Stimulated activated naive CD4-positive, alpha-beta T cell treated with Interleukin-2 at 50 U/mL for 16 hours (primary cell): ENCODE measurements around the gene RBM38.
"Not testable (repeated sequence)": the region's sequence is repeated elsewhere in the genome, so short reads cannot be mapped to it uniquely, and the experiment has no call there.

ENCODE experiments used
- DNase-seq: peaks from one replicate; lab custom pipeline; 2025; lab: John Stamatoyannopoulos, UW

Gene RBM38

DNA sequence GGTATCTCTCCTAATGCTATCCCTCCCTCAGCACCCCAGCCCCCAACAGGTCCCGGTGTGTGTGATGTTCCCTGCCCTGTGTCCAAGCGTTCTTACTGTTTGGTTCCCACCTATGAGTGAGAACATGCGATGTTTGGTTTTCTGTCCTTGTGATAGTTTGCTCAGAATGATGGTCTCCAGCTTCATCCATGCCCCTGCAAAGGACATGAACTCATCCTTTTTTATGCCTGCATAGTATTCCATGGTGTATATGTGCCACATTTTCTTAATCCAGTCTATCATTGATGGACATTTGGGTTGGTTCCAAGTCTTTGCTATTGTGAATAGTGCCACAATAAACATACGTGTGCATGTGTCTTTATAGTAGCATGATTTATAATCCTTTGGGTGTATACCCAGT is 28.3 kb downstream of the RBM38 start:
- not testable (repeated sequence) for DNase-seq

DNA sequence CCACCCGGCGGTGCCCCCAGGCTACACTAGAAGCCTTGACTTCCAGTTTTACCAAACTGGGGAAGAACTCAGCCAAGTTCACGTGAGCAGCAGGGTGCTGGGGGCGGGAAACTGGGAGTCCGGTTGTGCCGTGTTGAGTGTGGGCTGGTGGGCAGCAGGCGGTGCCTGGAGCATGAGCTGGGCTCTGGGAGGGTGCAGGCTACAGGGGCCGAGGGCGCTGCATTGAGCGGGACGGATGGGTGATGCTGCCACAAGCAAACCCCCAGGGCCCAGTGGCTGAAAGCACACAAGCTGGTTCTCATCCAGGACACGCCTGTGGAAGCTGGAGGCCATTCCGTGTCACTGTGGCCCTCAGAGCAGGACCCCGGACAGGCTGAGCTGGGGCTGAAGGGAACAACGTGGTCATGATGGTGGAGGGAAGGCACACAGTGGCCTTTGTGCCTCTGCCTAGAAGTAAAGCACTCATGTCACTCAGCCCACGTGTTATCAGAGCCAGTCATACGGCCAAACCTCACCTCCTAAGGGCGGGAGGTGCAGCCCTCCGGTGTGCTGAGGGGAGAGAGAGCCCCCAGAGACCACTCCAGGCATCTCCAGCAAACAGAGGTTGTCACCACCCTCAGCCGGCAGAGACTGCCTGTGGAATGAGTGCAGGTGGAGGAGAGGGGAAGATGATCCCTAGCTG is 29.5 kb downstream of the RBM38 start:
- DNase-seq, result no peak

- DNase-seq, result no peak
Measured at GRCh38 chr20:57421253-57422220, 30.3 kb downstream of the RBM38 start.

DNA sequence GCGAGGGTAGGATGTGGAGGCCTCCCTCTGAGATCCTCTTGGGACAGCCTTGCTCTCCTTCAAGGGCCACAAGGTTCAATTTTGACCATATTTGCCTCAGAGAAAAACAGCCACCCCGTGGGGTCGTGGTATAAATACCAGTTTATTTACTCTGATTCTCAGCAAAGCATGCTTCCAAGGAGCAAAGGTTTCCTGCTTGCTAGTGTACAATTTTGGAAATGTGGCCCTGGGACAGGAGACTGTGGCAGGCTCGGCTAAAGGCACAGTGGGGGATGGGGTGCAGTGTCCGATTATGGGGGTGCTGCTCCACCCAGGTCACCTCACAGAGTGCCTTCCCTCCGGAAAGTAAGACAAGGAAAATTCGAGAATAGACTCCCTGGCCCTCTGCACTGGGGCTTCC is 31.1 kb downstream of the RBM38 start:
- DNase-seq, result no peak

DNA sequence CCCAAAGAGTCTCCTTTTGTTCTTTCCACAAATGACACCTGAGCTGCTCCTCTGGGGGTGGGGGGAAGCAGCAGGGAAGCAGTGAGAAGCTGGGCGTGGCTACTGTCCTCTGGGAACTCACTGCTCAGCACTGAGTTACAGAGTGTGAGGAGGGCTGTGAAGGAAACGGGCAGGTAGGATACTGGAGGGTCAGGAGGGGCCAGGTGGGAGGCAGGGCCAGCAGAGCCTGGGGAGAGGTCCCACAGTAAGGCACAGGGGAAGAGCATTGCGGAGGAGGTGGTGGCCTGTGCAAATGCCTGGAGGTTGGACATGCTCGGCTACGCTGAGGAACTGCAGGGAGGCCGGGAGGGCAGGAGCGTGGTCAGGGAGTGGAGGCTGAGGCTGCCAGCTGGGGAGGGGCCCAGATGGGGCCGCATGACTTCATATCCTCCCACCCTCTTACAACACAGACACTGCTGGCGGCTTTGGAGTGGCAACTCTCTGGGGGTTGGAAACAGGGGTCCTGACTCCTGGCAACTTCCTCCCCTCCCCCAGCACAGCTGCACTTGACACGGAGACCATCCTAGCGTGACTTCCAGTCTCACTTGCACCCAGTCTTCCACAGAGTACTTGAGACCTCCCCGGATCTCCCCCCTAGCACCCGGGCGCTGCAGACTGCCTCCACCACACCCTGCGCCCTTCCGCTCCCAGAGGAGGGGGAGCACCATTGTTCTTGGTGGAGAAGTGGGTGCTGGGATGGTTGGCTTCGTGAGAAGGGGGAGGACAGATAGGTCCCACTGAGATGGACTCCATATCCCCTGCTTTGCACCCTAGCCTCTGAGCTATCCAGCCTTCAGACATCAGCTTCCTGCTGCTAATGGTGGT is 34.2 kb downstream of the RBM38 start:
- DNase-seq, result no peak

DNA sequence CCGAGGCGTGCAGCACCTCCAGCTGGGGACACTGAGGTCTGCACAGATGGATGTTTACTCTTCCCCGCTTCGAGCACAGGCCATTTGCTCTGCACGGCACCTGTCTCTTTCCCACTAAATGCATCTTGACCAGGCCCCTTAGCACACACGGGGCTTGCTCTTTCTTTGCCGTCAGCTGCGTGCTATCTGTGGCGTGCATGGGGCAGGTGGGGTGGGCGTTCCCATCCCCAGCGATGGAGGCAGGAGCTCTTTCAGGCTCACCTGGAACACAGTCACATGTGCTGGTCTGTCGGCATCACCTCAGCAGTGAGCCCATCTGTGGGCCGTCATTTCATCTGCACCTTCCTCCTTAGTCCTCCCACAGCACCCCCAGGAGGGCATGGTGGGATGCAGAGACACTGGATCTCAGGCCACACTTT is 35.1 kb downstream of the RBM38 start:
- DNase-seq, result no peak

DNA sequence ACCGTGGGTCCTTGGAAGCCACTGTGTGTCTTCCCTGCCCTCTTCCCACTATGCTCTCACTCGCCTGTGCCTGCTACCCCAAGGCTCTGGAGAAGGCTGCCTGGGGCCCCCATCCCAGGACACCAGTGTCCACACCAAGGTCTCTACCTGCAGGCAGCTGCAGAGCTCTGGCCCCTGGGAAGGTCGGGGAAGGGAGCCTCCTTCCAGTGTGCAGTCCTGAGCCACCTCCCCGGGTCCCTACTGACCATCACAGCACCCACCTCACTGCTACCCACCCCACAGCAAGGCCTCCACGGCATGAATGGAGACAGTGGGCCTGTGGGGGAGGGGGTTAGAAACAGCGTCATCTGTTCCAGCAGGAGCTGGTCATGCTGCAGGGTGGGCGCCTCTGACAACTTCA is 35.6 kb downstream of the RBM38 start:
- no peak for DNase-seq

DNA sequence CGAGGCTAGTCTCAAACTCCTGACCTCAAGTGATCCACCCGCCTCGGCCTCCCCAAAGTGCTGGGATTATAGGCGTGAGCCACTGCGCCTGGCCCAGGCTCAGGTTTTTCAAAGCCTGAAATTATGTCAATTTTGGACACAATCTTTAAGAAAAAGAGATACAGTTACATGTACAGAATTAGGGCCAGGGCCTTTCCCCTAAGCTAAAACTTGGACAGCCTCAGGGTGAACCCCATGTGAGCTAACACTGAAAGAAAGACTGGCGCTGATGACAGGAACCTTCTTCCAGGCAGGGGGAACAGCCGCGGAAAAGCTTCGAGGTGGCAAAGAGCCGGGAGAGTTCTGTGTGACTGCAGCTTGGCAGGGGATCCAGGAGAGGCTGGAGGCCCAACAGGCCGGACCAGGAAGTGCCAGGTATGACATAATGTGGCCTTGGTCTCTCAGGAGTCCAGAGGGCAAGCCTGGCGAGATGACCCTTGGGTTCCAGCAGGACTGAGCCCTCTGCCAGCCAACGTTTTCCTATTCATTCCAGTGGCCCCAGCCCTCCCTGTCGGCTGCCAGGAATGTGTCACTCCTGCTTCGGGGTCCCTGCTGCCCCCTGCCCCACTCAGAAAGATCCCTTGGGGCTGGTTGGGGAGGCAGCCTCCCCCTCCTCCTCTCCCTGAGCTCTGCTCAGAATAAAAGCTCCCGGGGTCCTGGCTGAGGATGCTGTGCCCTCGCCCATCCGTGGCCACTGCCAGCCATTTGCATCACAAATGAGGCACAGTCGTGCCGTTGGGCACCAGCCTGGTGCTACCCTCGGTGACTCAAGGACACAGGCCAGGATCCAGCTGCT is 37.3 kb downstream of the RBM38 start:
- no peak for DNase-seq

DNA sequence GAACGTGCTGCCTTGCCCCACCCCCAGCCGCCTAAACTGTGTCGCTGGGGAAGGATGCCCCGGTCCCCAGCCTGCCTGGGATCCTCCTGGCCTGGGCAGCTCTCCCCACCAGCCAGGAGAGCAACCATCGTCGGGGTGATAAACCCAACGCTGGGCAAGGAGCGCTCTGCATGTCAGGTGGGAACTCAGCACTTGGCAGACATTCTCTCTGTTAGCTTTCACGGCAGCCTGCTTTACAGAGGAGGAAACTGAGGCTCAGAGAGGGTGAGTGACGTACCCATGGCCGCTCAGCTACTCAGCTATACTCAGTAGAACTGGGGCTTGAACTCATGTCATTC is 37.9 kb downstream of the RBM38 start:
- DNase-seq, result no peak

GRCh38 chr20:57429580-57430200 is 38.5 kb downstream of the RBM38 start:
- no peak for DNase-seq

DNA sequence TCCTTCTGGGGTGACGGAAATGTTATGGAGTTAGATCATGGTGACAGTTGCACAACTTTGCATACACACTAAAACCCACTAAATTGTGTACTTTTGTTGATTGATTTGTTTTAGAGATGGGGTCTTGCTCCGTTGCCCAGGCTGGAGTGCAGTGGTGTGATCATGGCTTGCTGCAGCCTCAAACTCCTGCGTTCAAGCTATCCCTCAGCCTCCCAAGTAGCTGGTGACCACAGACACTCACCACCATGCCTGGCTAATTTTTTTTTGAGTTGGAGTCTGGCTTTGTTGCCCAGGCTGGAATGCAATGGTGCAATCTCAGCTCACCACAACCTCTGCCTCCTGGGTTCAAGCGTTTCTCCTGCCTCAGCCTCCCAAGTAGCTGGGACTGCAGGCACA is 39.0 kb downstream of the RBM38 start:
- DNase-seq, result not testable (repeated sequence)

DNA sequence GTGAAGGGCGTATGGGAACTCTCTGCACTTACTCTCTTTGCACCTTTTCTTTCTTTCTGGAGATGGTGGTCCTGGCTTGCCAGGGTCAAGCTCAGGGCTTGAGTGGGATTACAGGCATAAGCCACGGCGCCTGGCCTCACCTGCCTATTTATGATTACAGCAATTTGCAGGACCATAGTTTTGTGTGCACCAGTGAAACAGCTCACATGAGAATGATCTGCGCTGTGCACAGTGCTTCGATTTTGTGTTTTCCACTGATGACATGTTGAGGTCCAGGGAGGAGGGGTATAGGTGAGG is 40.3 kb downstream of the RBM38 start:
- no peak for DNase-seq

- DNase-seq, result no peak
Measured at GRCh38 chr20:57432480-57432861, 41.3 kb downstream of the RBM38 start.

DNA sequence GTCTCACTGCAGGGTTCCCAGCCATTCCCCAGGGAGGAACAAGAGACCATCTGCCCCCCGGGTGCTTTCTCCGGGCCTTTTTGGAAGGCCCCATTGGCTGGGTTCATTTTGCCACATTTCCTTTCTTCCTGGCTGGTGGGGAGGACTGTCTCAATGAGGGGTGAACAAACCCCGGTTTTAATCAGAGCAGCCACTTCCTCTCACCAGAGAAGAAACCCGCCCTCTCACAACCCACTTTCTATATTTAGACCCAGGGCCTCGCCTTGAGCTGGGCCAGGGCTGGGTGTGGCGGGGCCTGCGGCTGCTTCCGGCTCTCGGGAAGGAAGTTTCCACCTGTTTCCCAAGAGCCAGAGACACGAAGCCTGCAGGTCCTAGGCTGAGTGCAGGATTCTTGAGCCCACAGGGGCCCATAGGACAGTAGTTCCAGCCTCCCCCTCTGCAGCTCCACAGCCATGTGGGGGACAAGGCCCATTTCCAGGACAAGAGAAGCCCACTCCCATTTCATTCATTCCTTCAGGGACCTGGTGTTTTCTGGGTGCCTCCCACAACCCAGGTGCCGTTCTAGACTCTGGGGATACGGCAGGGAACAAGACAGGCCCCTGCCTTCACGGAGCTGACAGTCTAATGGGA is 41.8 kb downstream of the RBM38 start:
- peak; percentile 44 for DNase-seq

GRCh38 chr20:57433657-57434389 is 42.6 kb downstream of the RBM38 start:
- DNase-seq, result no peak

DNA sequence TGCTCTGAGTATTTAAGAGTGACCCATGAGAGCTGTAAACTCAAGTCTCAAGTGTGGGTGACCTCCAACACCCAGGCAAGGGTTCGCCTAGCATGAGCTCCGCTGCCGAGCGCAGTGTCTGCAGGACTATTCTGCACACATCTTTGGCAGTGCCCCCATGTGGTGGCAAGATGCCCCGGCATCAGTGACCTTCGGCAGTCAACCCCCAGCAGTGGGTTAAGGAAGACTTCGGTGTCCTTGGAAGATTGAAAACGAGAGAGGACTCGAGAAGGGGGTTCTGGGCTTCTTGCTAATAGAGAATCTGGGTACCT is 43.1 kb downstream of the RBM38 start:
- no peak for DNase-seq

GRCh38 chr20:57435105-57435497 is 43.9 kb downstream of the RBM38 start:
- DNase-seq, result no peak

DNA sequence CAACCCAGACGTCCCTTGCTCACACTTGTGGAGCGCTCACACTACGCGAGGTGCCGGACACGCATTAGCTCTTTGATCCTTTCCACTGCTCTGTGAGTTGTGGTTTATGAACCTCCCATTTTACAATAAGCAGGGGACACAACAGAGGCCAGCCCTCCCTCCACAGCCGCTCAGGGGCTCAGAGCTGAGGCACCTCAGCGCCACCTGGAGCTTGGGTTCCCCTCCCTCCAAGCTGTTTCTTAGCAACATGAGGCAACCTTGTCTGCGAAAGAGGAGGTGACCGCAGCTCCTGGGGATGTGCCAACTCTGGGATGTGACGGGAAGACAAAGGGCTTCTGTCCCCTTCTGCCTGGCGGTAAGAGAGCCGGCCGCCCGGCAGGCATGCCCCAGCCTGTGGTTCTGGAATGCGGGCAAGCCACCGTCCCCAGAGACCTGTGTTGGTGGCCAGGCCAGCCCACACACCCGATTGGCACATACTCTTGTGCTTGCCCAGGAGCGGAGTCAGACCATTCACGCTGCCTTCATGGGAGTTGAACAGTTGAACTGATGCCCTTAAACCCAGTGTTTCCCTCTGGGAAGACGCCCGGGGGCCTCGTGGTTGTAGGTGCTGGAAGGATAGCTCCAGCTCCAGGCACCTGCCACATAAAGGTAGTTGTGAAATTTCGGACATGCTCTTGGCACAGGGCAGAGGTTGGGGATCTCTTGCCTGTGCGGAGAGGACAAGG is 44.5 kb downstream of the RBM38 start:
- DNase-seq, result no peak

DNA sequence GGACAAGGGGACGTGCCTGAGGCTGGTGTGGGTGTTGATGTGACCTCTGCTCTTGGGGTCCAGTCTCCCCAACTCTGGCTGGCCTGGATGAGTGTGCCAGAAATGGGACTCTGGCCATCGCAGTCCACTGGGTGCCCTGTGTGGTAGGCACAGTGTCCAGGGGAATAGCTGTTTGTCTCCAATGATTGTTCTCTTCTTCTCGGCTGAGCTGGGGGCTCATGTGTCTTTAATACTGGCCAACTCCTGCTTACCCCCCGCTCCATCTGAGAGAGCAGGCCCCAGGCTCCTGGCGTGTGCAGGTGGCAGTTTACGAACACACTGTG is 45.0 kb downstream of the RBM38 start:
- DNase-seq, result no peak

DNA sequence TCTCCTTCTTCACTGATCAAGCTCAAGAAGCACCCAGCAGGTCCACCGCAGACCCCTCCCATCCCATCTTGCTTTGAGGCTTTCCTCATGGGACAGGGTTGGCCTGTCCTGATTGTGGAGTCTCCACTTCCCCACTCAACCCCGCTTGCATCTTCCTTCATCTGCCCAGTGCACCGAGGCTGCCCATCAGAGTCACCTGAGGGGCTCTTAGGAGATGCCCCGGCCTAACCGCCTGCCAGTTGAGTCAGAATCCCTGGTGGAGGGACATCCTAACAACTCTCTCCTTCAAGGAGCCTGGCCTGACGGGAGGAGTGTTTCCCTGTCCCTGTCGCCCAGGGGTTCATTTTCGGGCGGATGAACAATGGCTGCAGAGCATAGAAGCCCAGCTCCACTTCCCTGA is 46.1 kb downstream of the RBM38 start:
- DNase-seq, result no peak
